Neural progenitor cell (in vitro differentiated cells): Measurements from ENCODE around the gene KLHL30.

Source experiments
- CTCF ChIP-seq: fragments of 200-600 bp; sonication (generic); IDR thresholded peaks from 2 replicates; pipeline ENCODE4 v1.5.1; 2017; ENCODE audit warnings: antibody characterized with exemption, mild to moderate bottlenecking
- EZH2 ChIP-seq: fragments of 200-600 bp; sonication (generic); IDR thresholded peaks from 2 replicates; pipeline ENCODE4 v1.6.1; 2017; ENCODE audit warnings: antibody characterized with exemption, mild to moderate bottlenecking, moderate library complexity

GRCh38 chr2:238140721-238141540, 2.5 kb downstream of the KLHL30 start:
- TF ChIP-seq CTCF (no peak), EZH2 (no peak)
